ENCODE measurements around the gene FREM1. TPM values are rescaled to one million over a fixed set of nuclear protein-coding genes. Genes with fewer than 3 reads are reported as not detected.

The FREM1 gene
- total RNA-seq, 120 experiments from 2014 or later, result 1.1 to 9.6 (median 5.2) TPM

Other genes with a start within 250 kb of the FREM1 start
- gene ZDHHC21, start 217.0 kb downstream of the FREM1 start, total RNA-seq, result 10 to 100 TPM; 19.9 to 50.4 (median 35.9) TPM
- 1 to 10 TPM in 1 of 120 experiments, under 1 TPM in 37, not detected in 82; 0.25 to 1.0 (median 0.62) TPM for gene CER1, start 187.7 kb downstream of the FREM1 start, total RNA-seq